K562 (cell line): Measurements from ENCODE around the gene POLL. TPM values are rescaled to one million over a fixed set of nuclear protein-coding genes. Genes with fewer than 3 reads are reported as not detected.

Experiments
- CBFA2T2 ChIP-seq: fragments of 450-650 bp; conservative IDR thresholded peaks from 2 replicates; pipeline ENCODE4 v1.6.1; 2017; ENCODE audit warnings: mild to moderate bottlenecking
- CREM ChIP-seq: IDR thresholded peaks from 2 replicates; pipeline ENCODE4 v1.6.1; 2014; ENCODE audit warnings: antibody characterized with exemption, low read depth
- FOXM1 ChIP-seq, 2 experiments: fragments of 450-650 bp in 1 of 2; sonication (generic) in 1 of 2; formaldehyde crosslinking in 1 of 2; IDR thresholded peaks; 2 replicates each; pipeline versions ENCODE4 v1.6.1 to v1.9.0; 2017 to 2022; ENCODE audit warnings: low read depth in 2 of 2, mild to moderate bottlenecking in 2 of 2, missing genetic modification reagents in 1 of 2, moderate library complexity in 1 of 2
- MAFF ChIP-seq: IDR thresholded peaks from 2 replicates; pipeline ENCODE4 v1.6.1; 2012; ENCODE audit warnings: low read length, improper control_type of control experiment
- NEUROD1 ChIP-seq: fragments of 150-350 bp; IDR thresholded peaks from 2 replicates; pipeline ENCODE4 v1.6.1; 2014; ENCODE audit warnings: borderline replicate concordance, low read length, low read depth; ENCODE audit not compliant: partially characterized antibody
- NFE2L1 ChIP-seq: fragments of 450-650 bp; IDR thresholded peaks from 2 replicates; pipeline ENCODE4 v1.6.1; 2016; ENCODE audit warnings: missing genetic modification characterization, low read depth, mild to moderate bottlenecking, missing compliant biosample characterization, moderate library complexity, borderline replicate concordance
- PHF20 ChIP-seq: fragments of 450-650 bp; IDR thresholded peaks from 2 replicates; pipeline ENCODE4 v1.6.1; 2018; ENCODE audit not compliant: partially characterized antibody
- RCOR1 ChIP-seq, 2 experiments: IDR thresholded peaks; 2 replicates each; pipeline ENCODE4 v1.6.1; 2012; ENCODE audit warnings: low read depth in 2 of 2, low read length in 2 of 2, borderline replicate concordance in 1 of 2, improper control_type of control experiment in 1 of 2
- SPI1 ChIP-seq: IDR thresholded peaks from 2 replicates; pipeline ENCODE4 v1.6.1; 2011; ENCODE audit warnings: low read depth, low read length, control low read depth, borderline replicate concordance
- STAT5A ChIP-seq: IDR thresholded peaks from 2 replicates; pipeline ENCODE4 v1.6.1; 2012; ENCODE audit warnings: low read length, inconsistent platforms, borderline replicate concordance
- STAT5B ChIP-seq: fragments of 250-450 bp; sonication (Bioruptor Pico); IDR thresholded peaks from 2 replicates; pipeline ENCODE4 v1.8.0; 2021; ENCODE audit warnings: mild to moderate bottlenecking, inconsistent platforms
- TAF1 ChIP-seq: IDR thresholded peaks from 2 replicates; pipeline ENCODE4 v1.6.1; 2011; ENCODE audit warnings: mild to moderate bottlenecking, low read length, moderate library complexity; ENCODE audit not compliant: insufficient read depth, control insufficient read depth, severe bottlenecking; ENCODE audit errors: extremely low read depth
- TARDBP ChIP-seq: fragments of 450-650 bp; IDR thresholded peaks from 2 replicates; pipeline ENCODE4 v1.6.1; 2016
- TOE1 ChIP-seq, 2 experiments: fragments of 450-650 bp in 1 of 2; sonication (generic) in 1 of 2; formaldehyde crosslinking in 1 of 2; IDR thresholded peaks; 2 replicates each; pipeline versions ENCODE4 v1.7.1 to v1.8.0; 2016 to 2022; ENCODE audit warnings: borderline replicate concordance in 2 of 2, mild to moderate bottlenecking in 2 of 2, antibody characterized with exemption in 1 of 2, inconsistent platforms in 1 of 2, low read depth in 1 of 2, missing genetic modification reagents in 1 of 2, moderate library complexity in 1 of 2
- ZNF174 ChIP-seq: fragments of 250-450 bp; sonication (Bioruptor Pico); IDR thresholded peaks from 2 replicates; pipeline ENCODE4 v1.4.0; 2020; ENCODE audit warnings: mild to moderate bottlenecking
- polyA plus RNA-seq, 8 experiments: library from polyadenylated mRNA; depleted of rRNA in 4 of 8; stranded (reverse) in 5 of 8; unstranded in 3 of 8; fragments of >200 nt; fragmentation: Nextera tagmentation in 2 of 8; fragmentation: Illumina TruSeq in 1 of 8; extraction: Ambion mirVana in 2 of 8; extraction: Trizol in 1 of 8; gene quantifications; 2 replicates each; pipeline versions ENCODE4 v1.2.1 to v1.2.3, GENCODE V29; 2011 to 2014; ENCODE audit warnings: inconsistent platforms in 1 of 8, missing spikeins in 1 of 8
- total RNA-seq, 7 experiments: library from RNA; depleted of rRNA in 6 of 7; stranded (reverse); fragments of >200 nt in 6 of 7; fragmentation: Illumina TruSeq in 2 of 7; extraction: Trizol in 2 of 7; gene quantifications; 2 replicates each; pipeline versions ENCODE4 v1.2.1 to v1.2.3, GENCODE V29; 2011 to 2021; ENCODE audit warnings: low replicate concordance in 1 of 7
- TF ChIP-seq, protein P1 (sequence below): fragments of 450-650 bp; IDR thresholded peaks from 2 replicates; pipeline ENCODE4 v1.6.1; 2018; ENCODE audit warnings: mild to moderate bottlenecking, low read depth; ENCODE audit not compliant: partially characterized antibody
- TF ChIP-seq, protein P2 (sequence below): fragments of 250-450 bp; sonication (Bioruptor Pico); IDR thresholded peaks from 2 replicates; pipeline ENCODE4 v1.8.0; 2021; ENCODE audit warnings: moderate library complexity, mild to moderate bottlenecking, inconsistent platforms
- TF ChIP-seq, protein P3 (sequence below), 2 experiments: fragments of 450-650 bp; IDR thresholded peaks; 2 replicates each; pipeline ENCODE4 v1.6.1; 2018; ENCODE audit warnings: mild to moderate bottlenecking in 2 of 2, low read depth in 1 of 2; ENCODE audit not compliant: partially characterized antibody in 2 of 2
- TF ChIP-seq, protein P4 (sequence below): fragments of 450-650 bp; IDR thresholded peaks from 2 replicates; pipeline ENCODE4 v1.6.1; 2016
- TF ChIP-seq, protein P5 (sequence below): fragments of 450-650 bp; IDR thresholded peaks from 2 replicates; pipeline ENCODE4 v1.6.1; 2016; ENCODE audit warnings: low read depth, mild to moderate bottlenecking, moderate library complexity

POLL gene
- total and polyA plus RNA-seq, 9 of the 15 experiments (the other 6 are each of a cell fraction or from before 2014, with no cell fraction given), result 1.2 to 18.7 (median 10.9) TPM

DNA sequence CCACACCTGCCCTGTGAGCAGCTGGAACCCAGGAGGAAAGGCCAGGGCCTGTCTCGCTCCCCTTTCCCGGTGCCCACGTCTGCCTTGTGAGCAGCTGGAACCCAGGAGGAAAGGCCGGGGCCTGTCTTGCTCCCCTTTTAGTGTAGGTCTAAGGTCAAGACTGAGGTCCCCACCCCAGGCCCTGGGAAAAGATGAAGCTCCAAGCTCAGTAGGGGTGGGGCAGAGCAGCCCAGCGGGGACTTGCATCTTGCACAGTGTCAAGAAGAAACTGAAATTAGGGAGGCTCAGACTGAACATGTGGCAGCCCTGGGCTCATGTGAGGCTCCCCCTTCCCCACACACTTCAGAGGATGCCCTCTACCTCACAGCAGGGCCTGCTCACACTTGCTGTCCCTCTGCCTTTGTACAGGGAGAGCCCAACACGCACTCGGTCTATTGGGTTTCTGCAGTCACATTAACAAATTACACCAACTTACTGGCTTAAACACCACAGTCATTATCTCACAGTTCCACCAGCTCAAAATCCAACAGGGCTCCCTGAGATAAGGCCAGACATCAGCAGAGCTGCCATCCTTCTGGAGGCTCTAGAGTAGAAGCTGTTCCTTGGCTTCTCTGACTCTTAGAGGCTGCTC lies 12.4 kb downstream of the POLL start (continued):
- TF ChIP-seq TAF1 (peak; percentile 40), CREM (peak; percentile 44; the same call in 1 of the 2 replicates), TARDBP (no peak), NEUROD1 (peak; percentile 56), ZNF174 (no peak), STAT5B (CRISPR knock-in tag) (no peak), TOE1 (IDR thresholded peaks at IDR 0.05; ENCODE audit: borderline replicate concordance) (no peak), TOE1 (CRISPR knock-in tag; IDR thresholded peaks at IDR 0.05; ENCODE audit: borderline replicate concordance, low read depth) (no peak), NFE2L1 (tag) (no peak), PHF20 (no peak), CBFA2T2 (peak; percentile 93), STAT5A (peak; percentile 88), SPI1 (no peak), FOXM1 (IDR thresholded peaks at IDR 0.05; ENCODE audit: low read depth) (peak; percentile 88), FOXM1 (CRISPR knock-in tag; IDR thresholded peaks at IDR 0.05; ENCODE audit: low read depth) (no peak), RCOR1 (IDR thresholded peaks at IDR 0.05; ENCODE audit: borderline replicate concordance in 1 of 2, low read depth in 2 of 2, low read length in 2 of 2) (peak in 1 of 2 experiments; percentile 49; a peak in 1 of 4 replicates), MAFF (no peak)
- TF ChIP-seq, protein P1, sequence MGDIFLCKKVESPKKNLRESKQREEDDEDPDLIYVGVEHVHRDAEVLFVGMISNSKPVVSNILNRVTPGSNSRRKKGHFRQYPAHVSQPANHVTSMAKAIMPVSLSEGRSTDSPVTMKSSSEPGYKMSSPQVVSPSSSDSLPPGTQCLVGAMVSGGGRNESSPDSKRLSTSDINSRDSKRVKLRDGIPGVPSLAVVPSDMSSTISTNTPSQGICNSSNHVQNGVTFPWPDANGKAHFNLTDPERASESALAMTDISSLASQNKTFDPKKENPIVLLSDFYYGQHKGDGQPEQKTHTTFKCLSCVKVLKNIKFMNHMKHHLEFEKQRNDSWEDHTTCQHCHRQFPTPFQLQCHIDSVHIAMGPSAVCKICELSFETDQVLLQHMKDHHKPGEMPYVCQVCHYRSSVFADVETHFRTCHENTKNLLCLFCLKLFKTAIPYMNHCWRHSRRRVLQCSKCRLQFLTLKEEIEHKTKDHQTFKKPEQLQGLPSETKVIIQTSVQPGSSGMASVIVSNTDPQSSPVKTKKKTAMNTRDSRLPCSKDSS, result no peak
- TF ChIP-seq, protein P2, sequence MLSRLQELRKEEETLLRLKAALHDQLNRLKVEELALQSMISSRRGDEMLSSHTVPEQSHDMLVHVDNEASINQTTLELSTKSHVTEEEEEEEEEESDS, result no peak
- TF ChIP-seq, protein P3, sequence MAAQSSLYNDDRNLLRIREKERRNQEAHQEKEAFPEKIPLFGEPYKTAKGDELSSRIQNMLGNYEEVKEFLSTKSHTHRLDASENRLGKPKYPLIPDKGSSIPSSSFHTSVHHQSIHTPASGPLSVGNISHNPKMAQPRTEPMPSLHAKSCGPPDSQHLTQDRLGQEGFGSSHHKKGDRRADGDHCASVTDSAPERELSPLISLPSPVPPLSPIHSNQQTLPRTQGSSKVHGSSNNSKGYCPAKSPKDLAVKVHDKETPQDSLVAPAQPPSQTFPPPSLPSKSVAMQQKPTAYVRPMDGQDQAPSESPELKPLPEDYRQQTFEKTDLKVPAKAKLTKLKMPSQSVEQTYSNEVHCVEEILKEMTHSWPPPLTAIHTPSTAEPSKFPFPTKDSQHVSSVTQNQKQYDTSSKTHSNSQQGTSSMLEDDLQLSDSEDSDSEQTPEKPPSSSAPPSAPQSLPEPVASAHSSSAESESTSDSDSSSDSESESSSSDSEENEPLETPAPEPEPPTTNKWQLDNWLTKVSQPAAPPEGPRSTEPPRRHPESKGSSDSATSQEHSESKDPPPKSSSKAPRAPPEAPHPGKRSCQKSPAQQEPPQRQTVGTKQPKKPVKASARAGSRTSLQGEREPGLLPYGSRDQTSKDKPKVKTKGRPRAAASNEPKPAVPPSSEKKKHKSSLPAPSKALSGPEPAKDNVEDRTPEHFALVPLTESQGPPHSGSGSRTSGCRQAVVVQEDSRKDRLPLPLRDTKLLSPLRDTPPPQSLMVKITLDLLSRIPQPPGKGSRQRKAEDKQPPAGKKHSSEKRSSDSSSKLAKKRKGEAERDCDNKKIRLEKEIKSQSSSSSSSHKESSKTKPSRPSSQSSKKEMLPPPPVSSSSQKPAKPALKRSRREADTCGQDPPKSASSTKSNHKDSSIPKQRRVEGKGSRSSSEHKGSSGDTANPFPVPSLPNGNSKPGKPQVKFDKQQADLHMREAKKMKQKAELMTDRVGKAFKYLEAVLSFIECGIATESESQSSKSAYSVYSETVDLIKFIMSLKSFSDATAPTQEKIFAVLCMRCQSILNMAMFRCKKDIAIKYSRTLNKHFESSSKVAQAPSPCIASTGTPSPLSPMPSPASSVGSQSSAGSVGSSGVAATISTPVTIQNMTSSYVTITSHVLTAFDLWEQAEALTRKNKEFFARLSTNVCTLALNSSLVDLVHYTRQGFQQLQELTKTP (IDR thresholded peaks at IDR 0.05; ENCODE audit: low read depth in 1 of 2, partially characterized antibody in 2 of 2), result no peak
- TF ChIP-seq, protein P4, sequence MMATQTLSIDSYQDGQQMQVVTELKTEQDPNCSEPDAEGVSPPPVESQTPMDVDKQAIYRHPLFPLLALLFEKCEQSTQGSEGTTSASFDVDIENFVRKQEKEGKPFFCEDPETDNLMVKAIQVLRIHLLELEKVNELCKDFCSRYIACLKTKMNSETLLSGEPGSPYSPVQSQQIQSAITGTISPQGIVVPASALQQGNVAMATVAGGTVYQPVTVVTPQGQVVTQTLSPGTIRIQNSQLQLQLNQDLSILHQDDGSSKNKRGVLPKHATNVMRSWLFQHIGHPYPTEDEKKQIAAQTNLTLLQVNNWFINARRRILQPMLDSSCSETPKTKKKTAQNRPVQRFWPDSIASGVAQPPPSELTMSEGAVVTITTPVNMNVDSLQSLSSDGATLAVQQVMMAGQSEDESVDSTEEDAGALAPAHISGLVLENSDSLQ, result peak; percentile 35
- TF ChIP-seq, protein P5, sequence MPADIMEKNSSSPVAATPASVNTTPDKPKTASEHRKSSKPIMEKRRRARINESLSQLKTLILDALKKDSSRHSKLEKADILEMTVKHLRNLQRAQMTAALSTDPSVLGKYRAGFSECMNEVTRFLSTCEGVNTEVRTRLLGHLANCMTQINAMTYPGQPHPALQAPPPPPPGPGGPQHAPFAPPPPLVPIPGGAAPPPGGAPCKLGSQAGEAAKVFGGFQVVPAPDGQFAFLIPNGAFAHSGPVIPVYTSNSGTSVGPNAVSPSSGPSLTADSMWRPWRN, result no peak
